HG03025 (cell line): ENCODE data around the gene ZBTB7C.

Source experiments
- ATAC-seq: cut with Tn5 transposase; IDR thresholded peaks from one replicate; pipeline ENCODE4 v1.9.1; 2021; ENCODE audit warnings: mild to moderate bottlenecking, moderate library complexity; ENCODE audit not compliant: unreplicated experiment, low FRiP score

ZBTB7C gene

GRCh38 chr18:47992976-47993375 is 416.2 kb downstream of the ZBTB7C start:
- no peak for ATAC-seq

GRCh38 chr18:47992266-47992665 is 416.9 kb downstream of the ZBTB7C start:
- ATAC-seq, result no peak

GRCh38 chr18:47990981-47991380 is 418.2 kb downstream of the ZBTB7C start:
- ATAC-seq, result no peak

GRCh38 chr18:47987388-47987699 is 421.8 kb downstream of the ZBTB7C start:
- no peak for ATAC-seq

GRCh38 chr18:47986620-47987387 is 422.4 kb downstream of the ZBTB7C start:
- no peak for ATAC-seq

GRCh38 chr18:47985866-47986265 is 423.3 kb downstream of the ZBTB7C start:
- no peak for ATAC-seq

- ATAC-seq, result no peak
These were observed 424.2 kb downstream of the ZBTB7C start for GRCh38 chr18:47984991-47985390.

GRCh38 chr18:47983946-47984345 is 425.2 kb downstream of the ZBTB7C start:
- no peak for ATAC-seq

GRCh38 chr18:47983055-47983454 is 426.1 kb downstream of the ZBTB7C start:
- no peak for ATAC-seq

- no peak for ATAC-seq
These were observed 427.4 kb downstream of the ZBTB7C start for GRCh38 chr18:47981830-47982229.

GRCh38 chr18:47981320-47981719 is 427.9 kb downstream of the ZBTB7C start:
- no peak for ATAC-seq

GRCh38 chr18:47979611-47980200 is 429.5 kb downstream of the ZBTB7C start:
- no peak for ATAC-seq

- no peak for ATAC-seq
These were observed 430.6 kb downstream of the ZBTB7C start for GRCh38 chr18:47978603-47979002.

- no peak for ATAC-seq
These were observed 431.0 kb downstream of the ZBTB7C start for GRCh38 chr18:47978141-47978540.
